HG02588 (cell line): ENCODE data around the gene TMEM51.

ENCODE experiments used
- ATAC-seq: cut with Tn5 transposase; IDR thresholded peaks from one replicate; pipeline ENCODE4 v1.9.1; 2021; ENCODE audit warnings: mild to moderate bottlenecking, moderate library complexity; ENCODE audit not compliant: unreplicated experiment

The TMEM51 gene

GRCh38 chr1:15191770-15192169 lies 38.2 kb downstream of the TMEM51 start:
- no peak for ATAC-seq

- no peak for ATAC-seq
Observed at GRCh38 chr1:15192916-15193550, 39.5 kb downstream of the TMEM51 start.

- no peak for ATAC-seq
Observed at GRCh38 chr1:15195420-15196052, 42.0 kb downstream of the TMEM51 start.

- ATAC-seq: no peak
Observed at GRCh38 chr1:15196069-15196468, 42.5 kb downstream of the TMEM51 start.

- no peak for ATAC-seq
Observed at GRCh38 chr1:15196807-15197530, 43.4 kb downstream of the TMEM51 start.

GRCh38 chr1:15197591-15198447 lies 44.3 kb downstream of the TMEM51 start:
- no peak for ATAC-seq

- no peak for ATAC-seq
Observed at GRCh38 chr1:15198684-15199083, 45.1 kb downstream of the TMEM51 start.

GRCh38 chr1:15201221-15201620 lies 47.7 kb downstream of the TMEM51 start:
- ATAC-seq: no peak

GRCh38 chr1:15201849-15202551 lies 48.5 kb downstream of the TMEM51 start:
- ATAC-seq: no peak

GRCh38 chr1:15204931-15205330 lies 51.4 kb downstream of the TMEM51 start:
- ATAC-seq: no peak

- ATAC-seq: no peak
Observed at GRCh38 chr1:15205586-15206346, 52.2 kb downstream of the TMEM51 start.

GRCh38 chr1:15206418-15207030 lies 53.0 kb downstream of the TMEM51 start:
- ATAC-seq: no peak

GRCh38 chr1:15207031-15207828 lies 53.7 kb downstream of the TMEM51 start:
- ATAC-seq: no peak

GRCh38 chr1:15207829-15208429 lies 54.4 kb downstream of the TMEM51 start:
- no peak for ATAC-seq

- no peak for ATAC-seq
Observed at GRCh38 chr1:15210651-15211375, 57.3 kb downstream of the TMEM51 start.

GRCh38 chr1:15211424-15211823 lies 57.9 kb downstream of the TMEM51 start:
- ATAC-seq: no peak

- no peak for ATAC-seq
Observed at GRCh38 chr1:15212216-15212953, 58.8 kb downstream of the TMEM51 start.
